SK-N-DZ (cell line): Measurements from ENCODE around the gene PGGHG.

Source experiments
- small RNA-seq, 2 experiments: library from RNA; depleted of rRNA; stranded (forward); fragments of <200 nt; gene quantifications; one replicate each; pipeline ENCODE3, GENCODE V24; 2014

PGGHG gene

Small RNA genes within 50 kb of the gene (small RNA-seq; reads per million reads assigned to genes)
- 0 reads per million in 2 experiments for gene AC136475.6
